ENCODE results near the gene YY1AP1.

DNA sequence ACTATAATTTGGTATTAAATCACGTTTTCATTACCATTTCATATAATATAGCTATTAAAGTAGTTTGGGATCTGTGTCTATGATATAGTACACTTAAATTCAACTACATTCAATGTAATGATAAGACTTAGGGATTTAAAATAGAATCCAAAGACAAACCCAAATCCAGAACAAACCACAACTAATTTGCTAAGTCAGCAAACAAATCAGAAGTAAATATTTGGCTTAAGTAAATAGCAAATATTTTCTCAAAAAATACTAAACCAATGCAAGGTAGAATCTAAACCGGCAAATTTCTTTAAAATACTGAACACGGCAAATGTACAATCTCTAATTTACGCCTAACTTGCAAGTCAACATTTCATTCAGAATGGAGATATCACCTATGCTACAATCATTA is 16.8 kb downstream of the YY1AP1 start:
- TF ChIP-seq POLR2AphosphoS5 (IDR thresholded peaks at IDR 0.05; ENCODE audit: low read depth) (no peak), CTCF (IDR thresholded peaks at IDR 0.05; ENCODE audit: insufficient read depth, low read length) (no peak), GABPA (IDR thresholded peaks at IDR 0.05; ENCODE audit: low read depth) (no peak), SPI1 (IDR thresholded peaks at IDR 0.05; ENCODE audit: borderline replicate concordance, low read depth) (no peak)

All from HL-60 (cell line).